NCI-H1105 treated with DMSO at 0.1 percent for 48 hours (cell line): ENCODE data around the gene ZGRF1.
"Not testable (repeated sequence)": the region's sequence is repeated elsewhere in the genome, so short reads cannot be mapped to it uniquely, and the experiment has no call there.

Experiments
- DNase-seq: peaks from one replicate; lab custom pipeline; 2025; lab: John Stamatoyannopoulos, UW

ZGRF1 gene, protein sequence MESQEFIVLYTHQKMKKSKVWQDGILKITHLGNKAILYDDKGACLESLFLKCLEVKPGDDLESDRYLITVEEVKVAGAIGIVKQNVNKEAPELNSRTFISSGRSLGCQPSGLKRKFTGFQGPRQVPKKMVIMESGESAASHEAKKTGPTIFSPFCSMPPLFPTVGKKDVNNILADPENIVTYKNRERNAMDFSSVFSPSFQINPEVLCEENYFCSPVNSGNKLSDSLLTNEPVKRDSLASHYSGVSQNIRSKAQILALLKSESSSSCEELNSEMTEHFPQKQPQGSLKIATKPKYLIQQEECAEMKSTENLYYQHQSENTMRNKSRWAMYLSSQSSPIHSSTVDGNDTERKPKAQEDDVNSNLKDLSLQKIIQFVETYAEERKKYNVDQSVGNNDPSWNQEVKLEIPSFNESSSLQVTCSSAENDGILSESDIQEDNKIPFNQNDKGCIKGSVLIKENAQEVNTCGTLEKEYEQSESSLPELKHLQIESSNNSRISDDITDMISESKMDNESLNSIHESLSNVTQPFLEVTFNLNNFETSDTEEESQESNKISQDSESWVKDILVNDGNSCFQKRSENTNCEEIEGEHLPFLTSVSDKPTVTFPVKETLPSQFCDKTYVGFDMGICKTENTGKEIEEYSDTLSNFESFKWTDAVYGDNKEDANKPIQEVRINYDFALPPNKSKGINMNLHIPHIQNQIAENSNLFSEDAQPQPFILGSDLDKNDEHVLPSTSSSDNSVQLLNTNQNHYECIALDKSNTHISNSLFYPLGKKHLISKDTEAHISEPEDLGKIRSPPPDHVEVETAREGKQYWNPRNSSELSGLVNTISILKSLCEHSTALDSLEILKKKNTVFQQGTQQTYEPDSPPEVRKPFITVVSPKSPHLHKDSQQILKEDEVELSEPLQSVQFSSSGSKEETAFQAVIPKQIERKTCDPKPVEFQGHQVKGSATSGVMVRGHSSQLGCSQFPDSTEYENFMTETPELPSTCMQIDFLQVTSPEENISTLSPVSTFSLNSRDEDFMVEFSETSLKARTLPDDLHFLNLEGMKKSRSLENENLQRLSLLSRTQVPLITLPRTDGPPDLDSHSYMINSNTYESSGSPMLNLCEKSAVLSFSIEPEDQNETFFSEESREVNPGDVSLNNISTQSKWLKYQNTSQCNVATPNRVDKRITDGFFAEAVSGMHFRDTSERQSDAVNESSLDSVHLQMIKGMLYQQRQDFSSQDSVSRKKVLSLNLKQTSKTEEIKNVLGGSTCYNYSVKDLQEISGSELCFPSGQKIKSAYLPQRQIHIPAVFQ (N-terminal part only)

DNA sequence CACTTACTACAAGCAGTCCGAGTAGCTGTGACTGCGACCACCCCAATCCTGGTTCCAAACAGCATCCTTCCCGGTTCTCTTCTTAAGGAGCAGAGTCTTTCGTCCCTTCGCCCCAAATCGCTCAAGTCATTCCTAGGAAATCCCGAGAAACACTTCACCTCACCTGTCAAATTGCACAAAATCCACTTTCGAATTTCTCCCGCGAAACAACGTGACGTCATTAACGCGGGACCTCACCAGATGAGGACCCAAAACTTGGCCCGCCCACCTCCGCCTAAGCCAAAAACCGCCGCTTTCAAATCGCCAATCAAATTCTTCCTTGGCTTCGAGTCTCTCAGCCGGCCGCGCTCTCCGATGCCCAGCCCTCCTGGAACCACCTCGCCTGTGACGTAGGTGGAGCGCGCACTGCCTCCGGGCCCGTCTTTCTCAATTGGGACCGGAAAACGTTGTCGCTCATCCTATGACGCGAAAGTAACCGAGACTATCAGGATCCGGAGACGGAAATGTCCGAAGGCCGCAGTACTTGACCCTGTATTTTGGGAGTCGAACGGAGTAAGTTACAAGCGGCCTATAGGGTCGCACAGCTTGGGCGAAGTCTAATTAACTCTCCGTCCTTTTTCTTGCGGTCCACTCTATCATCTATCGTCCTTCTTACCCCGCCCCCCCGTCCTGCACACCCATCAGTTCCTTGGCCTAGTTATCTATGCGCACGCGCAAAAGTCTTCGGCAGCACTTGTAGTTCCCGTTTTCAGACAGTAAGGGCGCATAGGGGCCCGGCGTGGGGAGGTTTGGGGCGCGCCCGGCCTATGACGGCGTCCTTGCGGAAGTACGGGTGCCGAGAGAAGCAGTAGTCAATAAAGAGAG is at the start of gene ZGRF1, which contains the start of gene LARP7:
ZGRF1 (minus strand) TSS at position 222 of the 864 bp plus-strand sequence. CDS start 3,733 bp downstream, outside the sequence.
LARP7 (plus strand) TSS at position 456 of the 864 bp plus-strand sequence. CDS start 7,527 bp downstream, outside the sequence.
- DNase-seq: peak; percentile 91

DNA sequence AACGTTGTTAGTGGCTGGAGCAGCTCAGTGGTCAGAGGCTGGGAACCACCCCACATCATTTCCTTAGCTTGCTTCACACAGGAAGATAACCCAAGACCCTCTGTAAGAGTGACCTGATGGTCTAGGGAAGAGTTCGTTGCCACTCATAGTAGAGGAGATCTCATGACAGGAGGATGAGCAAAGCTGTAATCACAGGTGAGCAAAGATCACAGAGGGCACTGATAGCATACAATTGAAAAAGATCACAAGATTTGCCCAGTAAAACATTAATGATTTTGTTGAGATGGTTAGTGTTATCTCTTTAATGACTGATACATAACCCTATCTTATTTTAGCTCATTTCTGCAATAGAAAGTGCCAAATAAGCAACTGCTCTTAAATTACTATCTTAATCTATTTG is 44.3 kb upstream of the ZGRF1 start:
- no peak for DNase-seq

DNA sequence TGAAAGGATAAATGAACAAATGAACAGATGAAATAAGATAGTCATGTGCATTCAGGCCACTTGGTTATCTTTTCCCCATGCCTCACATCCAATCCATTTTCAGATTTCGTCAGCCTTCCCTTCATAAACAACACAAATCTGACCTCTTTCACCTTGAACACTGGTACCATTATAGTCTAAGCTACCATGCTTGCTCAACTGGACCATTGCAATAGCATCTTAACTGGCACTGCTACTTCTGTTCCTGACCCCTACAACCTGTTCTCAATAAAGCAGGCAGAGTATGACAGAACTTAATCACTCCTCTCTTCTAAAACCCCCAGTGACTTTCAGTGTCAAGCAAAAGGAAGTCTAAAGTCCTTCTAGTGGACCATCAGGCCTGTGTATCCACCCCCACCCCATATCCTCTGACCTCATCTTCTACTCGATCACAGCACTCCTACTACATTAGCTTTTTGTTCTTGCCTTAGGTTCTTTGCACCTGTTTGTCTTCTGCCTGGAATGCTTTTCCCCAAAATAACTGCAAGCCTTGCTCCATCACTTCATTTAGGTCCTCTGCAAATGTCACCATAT is 40.9 kb upstream of the ZGRF1 start:
- DNase-seq: no peak

DNA sequence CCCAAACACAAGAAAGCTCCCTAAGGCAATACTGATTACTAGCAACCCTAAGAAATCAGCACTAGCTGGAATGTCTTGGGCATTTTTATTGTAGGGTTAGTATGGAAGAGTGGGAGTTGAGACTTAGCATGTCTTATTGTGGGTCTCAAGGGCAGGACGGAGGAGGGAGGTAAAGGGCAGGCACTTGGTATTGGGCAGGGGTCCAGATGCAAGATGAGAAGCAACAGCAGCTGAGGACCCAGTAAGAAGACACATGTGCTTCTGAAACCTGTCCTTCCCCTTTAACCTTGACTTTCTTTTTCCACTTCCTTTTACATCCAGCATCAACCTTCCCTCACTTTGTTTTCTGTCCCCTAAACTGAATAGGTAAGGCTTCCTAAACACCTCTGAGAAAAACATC is 37.7 kb upstream of the ZGRF1 start:
- DNase-seq: no peak

DNA sequence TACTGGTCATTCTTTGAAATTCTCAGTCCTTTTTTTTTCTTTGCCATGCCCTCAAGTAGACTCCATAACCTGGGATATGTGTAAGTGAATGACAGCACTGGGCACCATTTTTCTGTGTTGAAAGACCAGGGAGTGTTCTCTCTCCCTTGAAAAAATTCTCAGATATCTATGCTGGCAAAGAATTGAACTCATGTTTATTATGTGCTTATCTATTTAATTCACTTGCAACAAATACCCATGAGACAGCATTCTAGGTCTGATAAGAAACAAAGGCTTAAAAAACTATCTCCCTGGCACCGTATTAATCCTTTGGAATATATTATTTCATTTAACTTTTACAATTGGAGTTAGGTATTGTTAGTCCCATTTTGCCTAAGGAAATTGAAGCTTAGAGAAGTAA is 37.0 kb upstream of the ZGRF1 start:
- DNase-seq: no peak

DNA sequence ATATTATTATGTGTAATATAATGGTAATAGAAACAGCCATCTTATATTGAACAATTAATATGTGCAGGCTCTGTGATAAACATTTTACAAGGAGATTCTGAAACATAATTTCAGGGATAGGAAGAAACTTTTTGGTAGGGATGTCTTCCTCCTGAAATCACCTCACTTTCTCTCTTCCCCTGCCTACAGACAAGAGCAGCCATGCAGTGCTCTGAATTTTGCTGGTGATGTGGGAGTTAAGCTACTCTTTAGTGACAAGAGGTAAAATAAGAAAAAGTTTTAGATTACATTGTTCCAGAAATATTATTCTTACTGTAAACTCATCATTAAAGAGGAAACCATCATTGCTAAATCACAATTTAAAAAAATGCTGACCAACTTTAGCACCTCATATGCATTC is 36.4 kb upstream of the ZGRF1 start:
- DNase-seq: no peak

DNA sequence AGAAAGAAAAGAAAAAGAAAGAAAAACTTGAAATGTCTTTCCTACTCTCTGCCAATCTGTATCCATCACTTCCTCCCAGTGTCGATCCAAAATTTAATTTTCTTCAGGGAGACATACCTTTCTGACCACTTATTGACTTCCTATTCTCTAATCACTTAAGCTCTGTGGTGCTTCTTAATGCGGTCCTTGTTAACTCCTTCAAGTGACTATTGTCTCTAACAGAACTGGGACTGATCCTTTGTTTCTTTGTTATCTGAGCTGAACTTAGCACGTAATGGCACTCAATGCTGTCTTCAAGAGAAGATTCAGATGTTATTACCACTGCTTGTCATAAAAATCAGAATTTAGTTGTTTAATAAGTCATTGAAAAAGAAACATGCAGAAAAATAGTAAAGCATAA is 31.4 kb upstream of the ZGRF1 start:
- DNase-seq: no peak

DNA sequence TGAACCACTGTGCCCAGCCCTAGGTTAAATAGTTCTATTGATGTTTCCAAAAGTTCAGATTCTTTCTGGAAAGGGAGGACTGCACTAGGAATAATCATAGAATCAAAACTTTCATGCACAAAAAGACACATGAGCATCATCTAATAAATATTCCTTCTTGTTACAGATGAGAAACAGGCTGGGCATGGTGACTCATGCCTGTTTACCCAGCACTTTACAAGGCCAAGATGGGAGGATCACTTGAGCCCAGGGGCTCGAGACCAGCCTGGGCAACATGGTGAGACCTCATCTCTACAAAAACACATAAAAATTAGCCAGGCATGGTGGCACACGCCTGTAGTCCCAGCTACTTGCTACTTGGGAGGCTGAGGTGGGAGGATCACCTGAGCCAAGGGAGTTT is 27.9 kb upstream of the ZGRF1 start:
- DNase-seq: no peak

DNA sequence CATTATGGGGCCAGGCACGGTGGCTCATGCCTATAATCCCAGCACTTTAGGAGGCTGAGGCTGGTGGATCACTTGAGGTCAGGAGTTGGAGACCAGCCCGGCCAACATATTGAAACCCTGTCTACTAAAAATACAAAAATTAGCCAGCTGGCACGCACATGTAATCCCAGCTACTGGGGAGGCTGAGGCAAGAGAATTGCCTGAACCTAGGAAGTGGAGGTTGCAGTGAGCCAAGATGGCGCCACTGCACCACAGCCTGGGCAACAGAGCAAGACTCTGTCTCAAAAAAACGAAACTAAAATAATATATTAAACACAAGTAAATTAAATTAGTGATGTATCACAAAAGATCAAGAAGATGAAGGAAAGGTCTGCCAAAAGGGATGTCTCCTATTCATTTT is 19.4 kb upstream of the ZGRF1 start:
- DNase-seq: not testable (repeated sequence)

DNA sequence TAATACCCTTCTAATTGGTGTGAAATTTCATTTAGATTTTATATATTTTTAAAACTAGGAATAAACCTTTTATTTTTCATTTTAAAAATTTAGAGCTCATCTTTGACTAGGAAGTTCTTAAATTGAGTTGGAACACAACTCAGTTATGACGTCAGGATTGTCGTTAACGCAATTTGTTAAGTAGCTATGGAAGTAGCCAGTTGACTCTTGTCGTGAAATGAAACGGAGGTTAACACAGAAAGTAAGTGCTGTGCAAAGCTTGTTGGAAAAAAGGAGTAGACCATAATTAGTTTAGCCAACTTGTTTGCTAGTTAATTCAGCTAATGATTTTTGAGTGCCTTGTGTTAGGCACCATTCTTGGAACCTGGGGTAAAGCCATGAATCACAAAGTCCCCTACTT is 18.6 kb upstream of the ZGRF1 start:
- DNase-seq: no peak

DNA sequence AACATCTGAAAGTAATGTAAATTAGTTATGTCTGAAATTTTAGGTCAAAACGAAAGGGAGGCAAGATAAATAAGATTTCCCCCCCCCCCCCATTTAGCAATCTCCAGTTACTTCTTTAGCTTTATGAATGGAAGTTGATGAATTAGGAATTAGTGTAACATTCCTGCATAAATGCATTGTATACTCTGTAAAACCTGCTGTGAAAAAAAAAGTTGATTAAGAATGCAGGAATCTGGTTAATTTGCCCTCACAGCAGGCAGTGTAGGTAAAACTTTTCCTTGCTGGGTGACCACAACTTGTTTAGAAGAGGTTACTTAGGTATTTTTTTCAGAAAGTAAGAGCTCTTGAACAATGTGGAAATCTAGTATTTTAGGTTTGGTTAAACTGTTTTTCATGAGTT is 15.5 kb upstream of the ZGRF1 start:
- DNase-seq: no peak

DNA sequence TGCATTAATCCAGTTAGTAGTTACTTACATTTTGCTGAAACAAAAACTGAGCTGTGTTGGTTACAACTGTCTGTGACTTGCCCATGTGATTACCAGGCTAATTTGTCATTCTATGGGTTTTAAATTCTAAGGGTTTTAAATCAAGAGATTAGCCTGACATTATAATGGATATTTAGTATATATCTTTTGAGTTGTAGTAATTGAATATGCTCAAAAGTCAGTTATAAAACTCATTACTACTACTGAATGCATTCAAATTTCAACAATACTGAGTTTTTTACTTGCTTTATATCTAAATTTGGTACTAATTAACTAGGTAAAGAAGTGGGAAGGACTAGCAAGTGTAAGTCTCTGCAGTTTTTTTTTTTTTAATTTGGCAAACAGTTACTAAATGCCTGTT is 14.9 kb upstream of the ZGRF1 start:
- DNase-seq: no peak

DNA sequence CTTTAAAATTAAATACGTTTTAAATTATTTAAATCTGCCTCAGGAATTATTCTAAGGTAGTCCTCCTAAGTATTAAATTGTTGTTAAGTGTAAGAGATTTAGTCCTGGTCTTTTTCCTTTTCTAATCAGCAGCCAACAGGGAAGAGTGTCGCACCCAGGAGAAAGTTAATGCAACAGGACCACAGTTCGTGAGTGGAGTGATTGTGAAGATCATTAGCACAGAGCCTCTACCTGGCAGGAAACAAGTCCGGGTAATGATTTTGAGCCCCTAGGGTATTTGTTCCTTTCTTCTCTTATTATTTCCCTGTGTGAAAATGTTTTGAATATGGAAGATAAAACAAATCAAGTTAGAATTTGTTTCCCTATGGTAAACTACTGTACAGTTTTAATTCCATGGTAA is 13.6 kb upstream of the ZGRF1 start:
- no peak for DNase-seq

DNA sequence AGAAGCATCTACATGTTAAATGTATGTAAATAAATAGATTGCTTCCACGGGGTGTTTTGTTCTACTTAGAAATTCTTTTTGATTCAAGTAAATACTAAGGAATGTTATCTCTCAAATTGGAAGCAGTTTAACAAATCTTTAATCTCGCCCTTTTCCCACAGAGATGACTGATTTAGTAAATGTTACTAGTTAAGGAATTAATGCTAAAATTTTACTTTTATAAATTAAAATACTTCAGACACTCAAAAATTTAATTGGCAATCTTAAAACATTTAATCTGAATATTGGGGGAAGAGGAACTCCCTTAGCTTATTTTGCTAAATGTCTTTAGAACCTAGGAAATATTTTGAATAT is 12.3 kb upstream of the ZGRF1 start:
- DNase-seq: no peak

DNA sequence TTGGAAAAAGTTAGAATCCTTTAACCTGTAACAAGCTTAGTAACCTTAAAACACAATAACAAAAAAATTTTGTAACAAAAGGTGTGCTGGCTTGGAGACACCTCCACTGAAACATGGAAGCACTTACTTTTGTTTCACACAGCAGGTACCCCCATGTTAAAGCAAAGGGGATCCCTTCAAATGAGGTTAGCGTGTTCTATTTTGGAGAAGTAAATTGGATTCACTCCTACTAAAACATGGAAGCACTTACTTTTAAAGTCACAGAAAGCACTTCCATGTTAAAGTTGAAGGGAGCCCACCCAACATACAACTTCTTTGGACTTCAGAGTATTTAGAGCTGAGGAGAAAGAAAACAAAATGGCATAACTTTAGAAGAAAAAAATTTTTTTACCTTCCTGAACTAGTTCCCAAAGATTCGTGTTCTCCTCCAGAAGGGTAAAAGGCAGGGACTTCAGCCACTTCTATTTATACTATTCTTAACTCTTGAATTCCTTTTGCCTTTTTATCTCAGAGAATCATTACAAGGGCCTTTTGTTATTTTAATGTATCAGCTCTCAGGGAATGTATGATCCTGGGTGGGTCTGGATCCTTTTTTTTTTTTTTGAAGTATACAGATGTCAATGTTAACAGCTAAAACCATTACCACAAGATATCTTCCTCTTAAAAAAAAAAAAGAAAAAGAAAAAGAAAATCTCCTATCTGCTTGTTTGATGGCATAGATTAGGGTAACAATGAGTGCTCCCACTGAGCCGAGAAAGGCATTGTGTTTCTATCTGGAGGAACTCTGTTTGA is 11.8 kb upstream of the ZGRF1 start:
- no peak for DNase-seq

DNA sequence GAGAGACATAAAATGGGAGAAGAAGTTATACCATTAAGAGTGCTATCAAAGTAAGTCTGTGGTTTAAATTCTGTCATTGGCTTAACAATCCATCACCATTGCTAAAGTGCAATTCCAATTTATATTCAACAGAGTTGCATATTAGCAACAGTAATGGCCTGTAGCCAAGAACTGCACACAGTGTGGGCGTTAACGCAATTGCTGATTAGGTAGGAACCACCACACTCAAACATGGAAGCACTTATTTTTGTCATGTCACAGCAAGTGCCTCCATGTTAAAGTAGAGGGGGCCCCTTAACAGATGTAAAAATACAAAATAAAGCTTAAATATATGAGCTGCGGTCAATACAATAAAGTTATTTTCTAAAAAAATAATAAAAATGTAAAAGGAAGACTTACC is 11.1 kb upstream of the ZGRF1 start:
- no peak for DNase-seq

DNA sequence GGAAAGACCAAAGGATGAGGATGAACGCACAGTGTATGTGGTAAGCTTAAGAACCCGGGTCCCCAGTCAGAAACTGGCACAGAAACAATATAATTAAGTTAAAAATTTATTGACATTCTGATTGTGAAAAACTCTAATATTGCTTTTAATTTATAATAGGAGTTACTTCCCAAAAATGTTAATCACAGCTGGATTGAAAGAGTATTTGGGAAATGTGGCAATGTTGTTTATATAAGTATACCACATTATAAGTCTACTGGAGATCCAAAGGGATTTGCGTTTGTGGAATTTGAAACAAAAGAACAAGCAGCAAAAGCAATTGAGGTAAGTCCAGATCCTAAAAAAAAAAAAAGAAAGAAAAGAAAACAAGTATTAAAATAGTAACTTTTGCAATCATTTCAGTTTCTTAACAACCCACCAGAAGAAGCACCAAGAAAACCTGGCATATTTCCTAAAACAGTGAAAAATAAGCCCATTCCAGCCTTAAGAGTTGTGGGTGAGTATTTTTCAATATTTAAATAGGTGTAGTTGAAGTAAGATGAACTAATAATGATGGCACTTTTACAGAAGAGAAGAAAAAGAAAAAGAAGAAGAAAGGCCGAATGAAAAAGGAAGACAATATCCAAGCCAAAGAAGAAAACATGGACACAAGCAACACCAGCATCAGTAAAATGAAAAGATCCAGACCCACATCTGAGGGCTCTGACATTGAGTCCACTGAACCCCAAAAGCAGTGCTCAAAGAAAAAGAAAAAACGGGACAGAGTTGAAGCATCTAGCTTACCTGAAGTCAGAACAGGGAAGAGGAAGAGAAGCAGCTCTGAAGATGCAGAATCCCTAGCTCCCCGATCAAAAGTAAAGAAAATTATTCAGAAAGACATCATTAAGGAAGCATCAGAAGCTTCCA is 10.2 kb upstream of the ZGRF1 start:
- DNase-seq: no peak

DNA sequence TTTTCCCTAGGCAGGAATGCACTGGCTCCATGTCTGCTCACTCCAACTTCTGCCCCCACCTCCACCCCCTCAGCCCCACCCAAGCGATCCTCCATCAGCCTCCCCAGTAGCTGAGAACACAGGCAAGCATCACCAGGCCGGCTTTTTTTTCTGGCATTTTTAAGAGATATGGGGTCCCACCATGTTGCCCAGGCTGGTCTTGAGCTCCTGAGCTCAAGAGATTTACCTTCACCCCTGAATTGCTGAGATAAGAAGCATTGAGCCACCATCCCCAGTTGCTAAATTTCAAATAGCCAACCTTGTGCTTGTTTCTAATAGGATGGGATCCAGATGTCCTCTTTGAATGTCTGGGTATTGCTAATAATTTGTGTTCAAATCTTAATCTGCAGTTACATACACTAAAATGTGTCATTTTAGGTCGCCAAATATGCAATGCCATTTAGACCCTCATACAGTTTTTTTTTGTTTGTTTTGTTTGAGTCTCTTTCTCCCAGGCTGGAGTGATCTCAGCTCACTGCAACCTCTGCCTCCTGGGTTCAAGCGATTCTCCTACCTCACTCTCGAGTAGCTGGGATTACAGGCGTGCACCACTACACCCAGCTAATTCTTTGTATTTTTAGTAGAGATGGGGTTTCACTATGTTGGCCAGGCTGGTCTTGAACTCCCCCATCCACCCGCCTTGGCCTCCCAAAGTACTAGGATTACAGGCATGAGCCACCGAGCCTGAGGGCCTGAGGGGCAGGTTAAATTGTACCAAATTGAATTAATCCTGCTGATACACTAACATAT is 9.0 kb upstream of the ZGRF1 start:
- DNase-seq: no peak
